Astrocyte of the cerebellum (primary cell): ENCODE results near the gene EFNB2.

Experiments
- DNase-seq: peaks from one replicate; pipeline ENCODE4 v3.0.0-alpha.2; 2011; ENCODE audit warnings: low read depth
- H3K4me3 ChIP-seq: 2 replicates; pipeline ENCODE4 v1.5.1; 2011; ENCODE audit warnings: mild to moderate bottlenecking, low read depth, low read length, moderate library complexity
- in situ Hi-C: cut with HindIII; loops from 2 replicates; pipeline ENCODE4 v1.10.0; 2017; ENCODE audit warnings: low sequenced_read_pairs
- TF ChIP-seq, protein P1 (sequence below): IDR thresholded peaks from 2 replicates; pipeline ENCODE4 v1.5.1; 2012; ENCODE audit warnings: low read length, low read depth, moderate library complexity, mild to moderate bottlenecking; ENCODE audit errors: missing control alignments

Gene EFNB2

DNA sequence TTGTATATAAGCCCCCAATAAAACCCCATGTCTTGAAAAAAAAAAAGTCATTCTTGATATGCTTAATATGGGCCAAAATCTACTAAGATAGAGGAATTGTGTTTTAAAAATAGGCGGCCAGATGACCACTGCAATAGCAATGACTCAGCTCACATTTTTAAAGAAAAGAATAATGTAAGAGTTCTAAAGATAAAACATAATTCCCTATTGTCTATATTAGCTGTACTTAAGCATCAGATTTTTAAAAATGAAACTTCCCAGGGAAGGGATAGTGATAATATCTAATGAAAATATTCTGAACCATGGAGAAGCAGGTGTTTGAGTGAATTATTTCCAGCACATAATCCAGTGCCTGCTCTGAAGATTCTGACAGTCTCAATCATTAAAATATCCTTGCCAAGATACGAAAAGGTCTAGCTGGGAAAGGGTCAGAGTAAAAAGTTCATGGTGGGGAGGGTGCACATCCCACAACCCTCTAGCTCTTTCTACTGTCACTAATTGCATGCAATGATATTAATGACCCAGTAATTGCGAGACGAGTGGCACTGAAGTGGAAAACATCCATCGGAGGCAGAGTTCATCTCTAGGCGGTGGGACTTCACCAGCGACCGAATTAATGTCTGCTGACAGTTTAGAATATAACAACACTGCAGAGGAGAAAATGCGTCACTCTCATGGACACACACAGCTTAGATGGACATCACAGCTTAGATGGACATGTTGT lies 31.6 kb downstream of the EFNB2 start:
- in situ Hi-C loops: no loop called here
- TF ChIP-seq, protein P1, sequence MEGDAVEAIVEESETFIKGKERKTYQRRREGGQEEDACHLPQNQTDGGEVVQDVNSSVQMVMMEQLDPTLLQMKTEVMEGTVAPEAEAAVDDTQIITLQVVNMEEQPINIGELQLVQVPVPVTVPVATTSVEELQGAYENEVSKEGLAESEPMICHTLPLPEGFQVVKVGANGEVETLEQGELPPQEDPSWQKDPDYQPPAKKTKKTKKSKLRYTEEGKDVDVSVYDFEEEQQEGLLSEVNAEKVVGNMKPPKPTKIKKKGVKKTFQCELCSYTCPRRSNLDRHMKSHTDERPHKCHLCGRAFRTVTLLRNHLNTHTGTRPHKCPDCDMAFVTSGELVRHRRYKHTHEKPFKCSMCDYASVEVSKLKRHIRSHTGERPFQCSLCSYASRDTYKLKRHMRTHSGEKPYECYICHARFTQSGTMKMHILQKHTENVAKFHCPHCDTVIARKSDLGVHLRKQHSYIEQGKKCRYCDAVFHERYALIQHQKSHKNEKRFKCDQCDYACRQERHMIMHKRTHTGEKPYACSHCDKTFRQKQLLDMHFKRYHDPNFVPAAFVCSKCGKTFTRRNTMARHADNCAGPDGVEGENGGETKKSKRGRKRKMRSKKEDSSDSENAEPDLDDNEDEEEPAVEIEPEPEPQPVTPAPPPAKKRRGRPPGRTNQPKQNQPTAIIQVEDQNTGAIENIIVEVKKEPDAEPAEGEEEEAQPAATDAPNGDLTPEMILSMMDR: no peak
- DNase-seq: no peak
- H3K4me3 ChIP-seq: no peak overlapping the region

DNA sequence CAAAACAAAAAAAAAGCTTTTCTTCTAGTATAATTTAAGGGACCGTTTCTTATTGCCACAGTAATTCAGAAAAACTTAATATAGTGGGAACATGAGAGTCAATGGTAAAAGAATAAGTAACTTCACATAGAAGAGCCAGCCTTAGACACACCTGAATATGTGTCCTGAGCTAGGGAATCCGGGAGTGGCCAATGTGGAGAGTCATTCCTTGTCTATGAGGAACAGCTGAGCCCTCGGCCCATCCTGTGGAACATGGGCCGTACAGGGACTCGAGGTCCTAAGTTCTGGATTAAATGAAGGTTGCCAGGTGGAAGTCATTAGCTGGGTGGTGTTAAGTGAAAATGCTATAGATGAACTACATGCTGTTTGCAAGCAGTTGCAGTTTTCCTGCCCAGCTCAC lies 32.2 kb downstream of the EFNB2 start:
- TF ChIP-seq, protein P1: no peak
- in situ Hi-C loops: no loop called here
- no peak overlapping the region for H3K4me3 ChIP-seq
- DNase-seq: no peak

DNA sequence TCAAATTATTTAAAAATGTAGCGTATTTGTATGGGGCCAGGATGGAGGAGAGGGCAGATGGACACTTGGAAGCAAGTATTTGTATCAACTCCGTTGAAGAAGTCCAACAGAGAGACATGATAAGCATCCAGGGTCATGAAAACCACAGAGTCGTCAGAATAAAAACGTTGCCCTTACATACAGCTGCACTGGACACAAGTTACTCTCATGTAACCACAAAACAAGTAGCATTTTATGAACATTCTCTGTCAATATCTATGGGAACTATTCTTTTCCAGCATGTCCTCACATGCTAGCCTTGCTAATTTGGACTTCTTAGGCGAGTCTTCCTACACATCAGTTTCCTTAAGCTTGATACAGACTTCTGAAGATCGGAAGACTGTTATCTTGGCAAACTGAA lies 35.0 kb downstream of the EFNB2 start:
- in situ Hi-C loops: no loop called here
- no peak overlapping the region for H3K4me3 ChIP-seq
- TF ChIP-seq, protein P1: no peak
- no peak for DNase-seq

DNA sequence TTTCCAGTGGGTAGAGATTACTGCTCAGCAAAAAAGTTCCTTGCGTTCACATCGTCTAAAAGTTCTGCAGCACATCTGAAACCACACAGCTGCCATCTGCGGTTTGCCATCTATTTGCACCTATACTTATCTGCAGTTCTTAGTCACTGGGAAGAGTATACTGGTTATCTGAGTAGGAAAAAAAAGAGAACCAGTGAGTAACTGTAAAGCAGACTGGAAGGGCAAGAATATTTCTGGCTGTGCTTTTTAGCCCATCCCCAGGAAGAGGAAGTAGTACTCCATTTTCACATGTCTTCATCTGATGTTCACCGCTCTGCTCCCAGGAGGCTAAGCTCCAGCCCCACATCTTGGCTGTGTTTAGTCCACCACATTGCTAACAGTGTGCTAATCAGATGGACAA lies 35.6 kb downstream of the EFNB2 start:
- no peak for DNase-seq
- in situ Hi-C loops: no loop called here
- TF ChIP-seq, protein P1: no peak
- H3K4me3 ChIP-seq: no peak overlapping the region

DNA sequence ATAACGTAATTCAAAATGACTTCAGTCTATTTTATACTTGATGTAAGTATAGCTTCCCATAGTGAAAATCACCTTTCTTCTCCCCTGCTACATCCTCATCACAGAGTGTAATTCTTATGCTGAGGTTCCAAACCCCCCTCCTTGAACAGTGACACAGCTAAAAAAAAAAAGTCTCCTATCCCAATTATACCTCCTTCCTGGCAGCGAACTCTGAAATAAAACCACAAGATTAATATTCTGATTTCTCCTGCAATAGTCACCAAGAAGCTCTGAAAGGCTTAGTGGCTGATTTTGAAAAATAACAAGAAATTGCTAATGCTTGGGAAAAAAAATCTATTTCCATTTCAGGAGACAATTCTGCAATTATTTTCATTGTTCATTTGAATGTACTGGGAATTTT lies 36.3 kb downstream of the EFNB2 start:
- TF ChIP-seq, protein P1: no peak
- in situ Hi-C loops: no loop called here
- DNase-seq: no peak
- no peak overlapping the region for H3K4me3 ChIP-seq

DNA sequence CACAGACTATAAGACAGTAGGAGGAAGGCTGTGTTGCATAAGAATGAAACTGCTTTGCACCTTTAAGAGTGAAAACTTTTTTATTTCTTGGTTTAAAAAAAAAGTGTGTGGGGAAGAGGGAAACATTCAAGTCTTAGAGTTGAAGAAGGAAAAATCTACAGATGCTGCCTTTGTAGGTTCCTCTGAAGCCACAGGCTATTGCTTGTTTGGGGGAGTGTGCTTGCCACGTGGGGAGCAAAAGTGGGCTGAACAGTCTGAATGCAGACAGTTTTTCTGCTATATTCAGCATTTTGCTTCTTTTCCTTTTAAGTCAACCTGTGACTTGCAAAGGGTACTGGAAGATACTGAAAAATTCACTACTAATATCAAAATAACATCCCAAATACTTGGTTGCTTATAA lies 36.9 kb downstream of the EFNB2 start:
- DNase-seq: no peak
- in situ Hi-C loops: no loop called here
- no peak overlapping the region for H3K4me3 ChIP-seq
- TF ChIP-seq, protein P1: no peak

DNA sequence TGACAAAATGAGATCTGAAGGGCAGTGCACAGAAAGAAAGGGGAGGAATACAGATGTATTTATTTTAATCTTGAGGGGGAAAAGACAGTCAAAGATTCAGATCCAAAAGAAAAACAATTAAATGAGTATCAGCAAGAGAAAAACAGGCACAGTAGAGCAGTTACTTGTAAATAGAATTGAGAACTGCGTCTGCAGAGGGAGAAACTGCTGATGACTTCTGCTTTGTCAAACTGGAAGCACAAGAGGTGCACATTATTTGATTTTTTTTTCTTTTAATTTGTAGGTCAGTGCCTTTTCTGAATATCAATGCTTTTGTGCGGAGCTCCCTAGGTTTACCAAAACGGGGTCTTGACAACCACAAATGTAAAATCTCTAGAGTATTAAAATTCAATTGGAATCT lies 37.3 kb downstream of the EFNB2 start:
- H3K4me3 ChIP-seq: no peak overlapping the region
- in situ Hi-C loops: no loop called here
- no peak for DNase-seq
- TF ChIP-seq, protein P1: no peak
